ENCODE data around the gene TPSAB1. TPM values are rescaled to one million over a fixed set of nuclear protein-coding genes. Genes with fewer than 3 reads are reported as not detected.
"Not testable (repeated sequence)": the region's sequence is repeated elsewhere in the genome, so short reads cannot be mapped to it uniquely, and the experiment has no call there.

Gene TPSAB1
- 38.0 TPM for total RNA-seq

DNA sequence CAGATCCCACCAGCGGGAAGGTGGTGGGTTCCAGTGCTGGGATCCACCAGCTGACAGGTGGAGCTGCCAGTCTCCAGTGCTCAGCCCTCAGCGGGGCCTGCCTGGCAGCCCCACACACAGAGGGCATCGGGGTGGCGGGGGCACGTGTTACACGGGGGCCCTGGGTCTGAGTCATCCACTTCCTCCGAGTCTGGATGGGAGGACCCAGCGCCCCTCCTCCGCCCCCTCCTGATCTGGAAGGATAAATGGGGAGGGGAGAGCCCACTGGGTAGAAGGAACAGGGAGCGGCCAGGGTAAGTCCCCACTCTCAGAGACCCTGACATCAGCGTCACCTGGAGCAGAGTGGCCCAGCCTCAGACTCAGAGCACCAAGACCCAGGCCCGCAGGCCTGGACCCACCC lies at the start of gene TPSAB1:
TSS of gene TPSAB1 (plus strand) at position 270 of the 400 bp plus-strand sequence. CDS start 234 bp downstream, outside the sequence.
- DNase-seq (ENCODE audit: low spot score): not testable (repeated sequence)

DNA sequence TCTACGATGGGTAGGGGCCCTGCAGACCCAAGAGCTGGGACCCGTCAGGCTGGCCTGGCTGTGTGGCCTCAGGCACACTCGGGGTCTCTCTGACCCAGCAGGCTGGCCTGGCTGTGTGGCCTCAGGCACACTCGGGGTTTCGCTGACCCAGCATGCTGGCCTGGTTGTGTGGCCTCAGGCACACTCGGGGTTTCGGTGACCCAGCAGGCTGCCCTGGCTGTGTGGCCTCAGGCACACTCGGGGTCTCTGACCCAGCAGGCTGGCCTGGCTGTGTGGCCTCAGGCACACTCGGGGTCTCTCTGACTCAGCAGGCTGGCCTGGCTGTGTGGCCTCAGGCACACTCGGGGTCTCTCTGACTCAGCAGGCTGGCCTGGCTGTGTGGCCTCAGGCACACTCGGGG lies 49.7 kb upstream of the TPSAB1 start:
- DNase-seq (ENCODE audit: low spot score): not testable (repeated sequence)

DNA sequence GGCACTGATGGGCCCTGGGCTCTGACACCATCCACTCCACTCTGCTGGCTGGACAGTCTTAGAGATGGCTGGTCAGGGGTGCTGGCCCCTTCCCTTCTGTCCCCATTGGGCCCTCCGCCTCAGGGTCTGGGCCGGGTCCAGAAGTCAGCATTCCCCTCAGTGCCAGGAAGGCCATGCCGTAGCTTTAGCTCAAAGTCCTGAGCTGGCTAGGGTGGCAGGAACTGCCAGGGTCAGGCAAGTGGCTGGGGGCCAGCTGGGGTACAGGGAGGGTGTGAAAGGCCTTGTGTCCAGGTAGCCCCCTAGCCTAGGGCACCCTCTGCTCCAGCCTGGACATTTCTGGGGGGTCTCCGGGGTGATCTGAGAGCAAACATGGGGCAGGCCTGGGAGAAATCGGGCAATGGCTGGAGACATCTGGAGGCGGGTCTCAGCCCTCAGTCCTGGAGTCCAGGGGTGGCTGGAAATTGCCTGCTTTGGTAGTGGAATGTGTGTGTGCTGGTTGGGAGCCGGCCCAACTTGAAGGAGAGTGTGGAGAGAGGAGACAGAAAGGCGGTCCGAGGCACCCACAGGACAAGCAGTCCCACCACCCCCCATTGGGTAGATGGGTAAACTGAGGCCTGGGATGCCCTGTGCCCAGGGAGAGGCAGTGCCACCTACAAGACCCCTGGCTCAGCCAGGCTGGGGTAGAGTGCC lies 48.0 kb upstream of the TPSAB1 start:
- no peak for DNase-seq (ENCODE audit: low spot score)

DNA sequence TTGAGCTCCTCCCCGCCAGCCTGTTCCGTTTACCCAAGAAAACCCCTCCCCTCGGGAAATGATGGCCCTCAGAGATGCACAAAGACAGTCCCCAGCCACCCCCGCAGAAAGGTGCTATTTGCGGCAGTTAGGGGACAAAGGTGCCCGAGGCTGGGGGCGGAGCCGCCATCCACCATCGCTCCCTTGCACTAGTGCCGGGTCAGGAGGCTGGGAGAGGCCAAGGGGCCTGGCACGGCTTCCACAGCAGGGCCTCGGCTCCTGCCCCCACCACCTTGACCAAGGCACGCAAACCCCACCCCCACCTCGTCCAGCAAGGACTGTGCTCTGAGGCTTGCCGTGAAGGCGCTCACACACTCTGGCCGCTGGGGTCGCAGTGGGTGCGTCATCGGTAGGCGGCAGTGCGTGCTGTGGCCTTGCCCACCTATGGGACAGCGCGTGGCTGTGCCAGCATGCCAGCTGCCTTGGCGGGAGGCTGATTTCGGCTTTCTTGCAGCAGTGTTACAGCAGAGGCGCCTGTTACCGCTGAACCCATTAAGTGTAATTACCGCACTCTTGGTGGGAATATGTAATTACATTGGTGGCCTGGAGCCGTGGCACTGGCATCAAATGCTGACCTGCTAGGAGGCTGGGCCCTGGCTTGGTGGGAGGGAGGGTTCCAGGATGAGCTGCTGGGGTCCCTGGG lies 47.2 kb upstream of the TPSAB1 start:
- DNase-seq (ENCODE audit: low spot score): no peak

DNA sequence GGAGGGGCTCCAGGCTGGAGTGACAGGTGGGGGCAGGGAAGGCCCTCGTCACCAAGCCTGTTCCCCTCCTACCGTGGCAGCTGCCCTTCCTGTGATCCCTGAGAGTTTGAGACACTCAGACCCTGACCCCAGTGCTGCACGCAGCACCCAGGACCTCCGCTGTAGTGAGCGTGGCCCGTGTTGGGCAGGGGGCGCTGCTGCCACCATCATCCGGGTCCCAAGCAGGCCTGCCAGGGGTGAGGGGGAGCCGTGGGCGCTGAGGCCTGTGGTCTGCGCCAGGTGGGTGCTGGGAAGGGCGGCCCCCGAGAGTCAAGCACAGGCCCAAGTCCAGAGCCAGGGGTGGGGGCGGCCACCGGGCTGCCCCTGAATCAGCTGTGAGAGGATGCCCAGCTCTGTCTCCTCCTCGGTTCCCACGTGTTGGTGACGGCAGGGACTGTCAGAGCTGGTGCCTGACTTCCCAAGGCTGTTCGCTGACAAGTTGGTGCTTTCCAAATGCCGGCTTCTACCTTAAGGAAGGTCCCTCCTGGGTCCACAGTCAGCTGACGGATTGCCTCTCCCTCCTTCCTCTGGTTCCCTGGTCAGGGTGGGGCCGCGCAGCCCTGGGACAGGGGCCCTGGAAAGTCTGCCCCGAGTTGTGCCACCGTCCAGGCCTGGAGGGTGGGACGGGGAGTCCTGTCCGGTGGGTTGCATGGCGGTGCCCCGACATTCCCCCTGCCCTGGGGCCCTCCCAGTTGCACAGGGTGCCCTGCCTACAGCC lies 46.5 kb upstream of the TPSAB1 start:
- DNase-seq (ENCODE audit: low spot score): no peak

DNA sequence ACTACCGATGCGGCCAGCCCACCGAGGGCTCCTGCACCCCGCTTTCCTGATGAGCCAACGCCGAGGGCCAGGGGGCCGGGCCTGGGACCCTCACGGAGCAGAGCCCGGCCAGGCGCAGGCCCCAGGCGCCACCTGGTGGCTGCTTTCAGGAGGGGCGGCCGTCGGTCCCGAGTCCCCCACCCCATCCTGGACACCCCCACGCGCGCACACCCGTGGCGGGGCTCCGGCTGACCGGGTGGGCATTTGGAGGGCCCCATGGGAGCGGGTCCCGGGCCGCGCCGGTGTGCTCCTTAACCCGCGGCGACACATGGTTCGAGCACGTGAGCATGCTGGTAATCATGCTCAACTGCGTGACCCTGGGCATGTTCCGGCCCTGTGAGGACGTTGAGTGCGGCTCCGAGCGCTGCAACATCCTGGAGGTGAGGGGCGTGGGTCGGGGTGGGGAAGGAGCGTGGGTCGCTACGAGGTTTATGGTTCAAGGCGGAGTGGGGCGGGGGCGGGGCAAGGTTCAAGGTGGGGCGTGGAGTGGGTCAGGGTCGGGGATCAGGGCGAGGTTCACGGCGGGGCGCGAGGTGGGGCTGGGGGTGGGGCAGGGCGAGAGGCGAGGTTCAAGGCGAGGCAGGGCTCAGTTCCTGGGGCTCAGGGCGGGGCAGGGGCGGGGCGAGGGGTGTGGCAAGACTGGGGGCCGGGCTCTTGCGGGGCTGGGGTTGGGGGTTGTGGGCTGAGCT lies 45.7 kb upstream of the TPSAB1 start:
- DNase-seq (ENCODE audit: low spot score): no peak

DNA sequence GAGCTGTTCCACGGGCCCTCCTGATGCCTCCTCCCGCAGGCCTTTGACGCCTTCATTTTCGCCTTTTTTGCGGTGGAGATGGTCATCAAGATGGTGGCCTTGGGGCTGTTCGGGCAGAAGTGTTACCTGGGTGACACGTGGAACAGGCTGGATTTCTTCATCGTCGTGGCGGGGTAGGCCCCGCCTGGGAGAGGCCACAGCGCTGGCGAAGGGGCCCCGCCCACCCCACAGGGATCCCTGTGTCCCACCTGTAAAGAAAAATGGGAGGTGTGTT lies 45.2 kb upstream of the TPSAB1 start:
- DNase-seq (ENCODE audit: low spot score): no peak

DNA sequence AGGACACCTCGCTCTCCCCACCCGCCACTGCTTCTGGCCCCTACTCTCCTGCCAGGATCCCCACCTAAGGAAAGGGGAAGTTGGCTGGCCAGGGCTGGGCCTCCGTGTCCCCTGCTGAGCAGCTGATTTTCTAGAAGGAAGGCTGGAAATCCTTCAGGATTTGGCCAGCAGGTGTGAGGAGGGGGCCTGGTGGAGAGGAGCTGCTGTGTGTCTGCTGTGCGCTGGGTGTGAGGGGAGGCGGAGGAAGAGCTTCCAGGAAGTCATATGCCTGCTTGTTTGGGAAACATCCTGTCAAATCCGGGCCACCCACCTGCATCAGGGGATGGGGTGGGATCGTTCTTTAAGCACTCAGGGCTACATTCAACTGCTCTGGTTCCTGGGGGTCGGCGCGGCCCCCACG lies 44.0 kb upstream of the TPSAB1 start:
- DNase-seq (ENCODE audit: low spot score): no peak

DNA sequence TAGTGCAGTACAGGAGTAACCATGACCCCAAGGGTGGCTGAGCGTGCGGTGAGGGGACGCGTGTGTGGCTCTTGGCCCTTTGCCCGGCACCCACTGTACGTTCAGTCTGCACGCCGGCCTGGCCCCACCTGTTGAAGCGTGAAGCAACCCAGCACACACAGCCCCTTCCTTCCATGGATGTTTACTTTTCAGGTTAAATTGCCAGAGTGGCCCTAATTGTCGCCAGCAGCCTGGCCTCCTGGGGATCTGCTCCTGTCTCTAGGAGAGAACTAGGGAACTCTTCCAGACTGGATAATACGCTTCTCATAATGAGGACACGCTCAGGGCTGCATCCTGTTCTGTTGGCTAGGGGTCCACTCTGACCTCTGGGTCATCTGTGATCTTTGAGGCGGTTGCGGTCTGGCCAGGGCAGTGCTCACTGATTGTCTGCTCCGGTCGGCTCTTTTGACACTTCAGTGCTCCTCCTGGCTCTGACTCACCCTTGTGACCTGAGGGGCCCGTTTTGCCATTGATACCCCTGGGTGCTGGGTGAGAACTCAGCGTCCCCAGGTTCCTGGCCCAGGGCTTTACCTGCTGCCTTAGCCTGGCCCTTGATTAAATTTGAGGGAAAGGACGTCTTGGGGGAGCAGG lies 43.2 kb upstream of the TPSAB1 start:
- DNase-seq (ENCODE audit: low spot score): no peak

DNA sequence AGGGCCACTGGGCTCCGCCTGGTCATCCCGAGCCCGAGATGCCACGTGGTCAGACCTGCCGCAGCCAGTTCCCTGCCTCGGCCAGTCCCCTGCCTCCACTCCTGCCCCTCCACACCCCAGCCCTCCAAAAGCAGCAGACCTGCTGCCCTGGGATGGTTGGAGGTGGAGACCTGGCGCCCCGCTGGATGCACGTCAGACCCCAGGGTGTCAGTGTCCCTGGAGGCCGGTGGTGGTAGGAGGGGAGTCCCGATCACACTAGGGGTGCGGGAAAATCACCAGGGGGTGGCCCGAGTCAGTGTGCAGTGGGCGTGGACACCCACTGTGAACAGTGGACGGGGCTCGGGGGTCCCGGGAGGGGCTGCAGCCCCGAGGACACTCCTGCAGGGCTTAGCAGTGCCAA lies 42.3 kb upstream of the TPSAB1 start:
- DNase-seq (ENCODE audit: low spot score): no peak

DNA sequence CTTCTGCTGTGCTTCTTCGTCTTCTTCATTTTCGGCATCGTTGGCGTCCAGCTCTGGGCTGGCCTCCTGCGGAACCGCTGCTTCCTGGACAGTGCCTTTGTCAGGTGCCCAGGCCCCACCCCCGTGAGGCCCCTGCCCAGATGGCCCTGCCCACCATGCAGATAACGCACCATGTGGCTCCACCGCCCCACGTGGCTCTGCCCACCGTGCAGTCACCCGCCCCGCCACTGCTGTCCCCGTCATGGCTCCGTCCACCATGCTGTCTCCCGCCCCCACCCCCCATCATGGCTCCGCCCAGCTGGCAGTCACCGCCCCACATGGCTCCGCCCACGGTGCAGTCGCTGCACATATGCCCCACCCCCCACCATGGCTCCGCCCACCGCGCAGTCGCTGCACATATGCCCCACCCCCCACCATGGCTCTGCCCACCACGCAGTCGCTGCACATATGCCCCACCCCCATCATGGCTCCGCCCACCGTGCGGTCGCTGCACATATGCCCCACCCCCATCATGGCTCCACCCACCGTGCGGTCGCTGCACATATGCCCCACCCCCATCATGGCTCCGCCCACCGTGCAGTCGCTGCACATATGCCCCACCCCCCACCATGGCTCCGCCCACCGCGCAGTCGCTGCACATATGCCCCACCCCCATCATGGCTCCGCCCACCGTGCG lies 41.7 kb upstream of the TPSAB1 start:
- DNase-seq (ENCODE audit: low spot score): not testable (repeated sequence)

DNA sequence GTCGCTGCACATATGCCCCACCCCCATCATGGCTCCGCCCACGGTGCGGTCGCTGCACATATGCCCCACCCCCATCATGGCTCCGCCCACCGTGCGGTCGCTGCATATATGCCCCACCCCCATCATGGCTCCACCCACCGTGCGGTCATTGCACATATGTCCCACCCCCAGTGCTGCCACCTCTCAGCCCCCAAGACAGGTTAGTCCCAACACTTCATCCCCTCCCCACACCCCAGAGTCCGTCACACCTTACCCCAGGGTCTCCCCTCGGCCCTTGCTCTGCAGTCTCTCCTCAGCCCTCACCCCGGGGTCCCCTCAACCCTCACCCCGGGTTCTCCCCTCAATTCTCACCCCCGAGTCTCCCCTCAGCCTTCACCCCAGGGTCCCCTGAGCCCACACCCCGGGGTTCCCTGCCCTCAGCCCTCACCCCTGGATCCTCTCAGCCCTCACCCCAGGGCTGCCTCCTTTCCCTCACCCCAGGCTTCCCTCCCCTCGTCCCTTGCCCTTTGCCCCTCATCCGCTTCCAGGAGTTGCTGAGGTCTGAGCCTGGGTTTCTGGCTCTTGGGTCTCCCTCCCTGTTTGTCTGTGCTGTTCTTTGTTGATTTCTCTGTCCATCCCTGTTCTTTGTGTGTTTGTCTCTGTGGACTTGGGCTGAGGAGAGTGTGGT lies 41.0 kb upstream of the TPSAB1 start:
- no peak for DNase-seq (ENCODE audit: low spot score)

DNA sequence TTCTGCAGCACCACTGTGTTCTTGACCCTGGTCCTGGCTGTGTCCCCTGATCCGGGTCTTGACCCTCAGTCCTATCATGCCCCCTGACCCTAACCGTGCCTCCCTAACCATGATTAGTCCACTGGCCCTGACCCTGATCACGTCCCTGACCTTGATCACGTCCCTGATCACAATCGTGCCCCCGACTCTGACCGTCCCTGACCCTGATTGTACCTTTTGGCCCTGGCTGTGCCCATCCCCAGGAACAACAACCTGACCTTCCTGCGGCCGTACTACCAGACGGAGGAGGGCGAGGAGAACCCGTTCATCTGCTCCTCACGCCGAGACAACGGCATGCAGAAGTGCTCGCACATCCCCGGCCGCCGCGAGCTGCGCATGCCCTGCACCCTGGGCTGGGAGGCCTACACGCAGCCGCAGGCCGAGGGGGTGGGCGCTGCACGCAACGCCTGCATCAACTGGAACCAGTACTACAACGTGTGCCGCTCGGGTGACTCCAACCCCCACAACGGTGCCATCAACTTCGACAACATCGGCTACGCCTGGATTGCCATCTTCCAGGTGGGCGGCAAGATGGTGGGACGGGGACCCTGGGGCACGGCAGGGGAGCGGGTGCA lies 40.4 kb upstream of the TPSAB1 start:
- no peak for DNase-seq (ENCODE audit: low spot score)

DNA sequence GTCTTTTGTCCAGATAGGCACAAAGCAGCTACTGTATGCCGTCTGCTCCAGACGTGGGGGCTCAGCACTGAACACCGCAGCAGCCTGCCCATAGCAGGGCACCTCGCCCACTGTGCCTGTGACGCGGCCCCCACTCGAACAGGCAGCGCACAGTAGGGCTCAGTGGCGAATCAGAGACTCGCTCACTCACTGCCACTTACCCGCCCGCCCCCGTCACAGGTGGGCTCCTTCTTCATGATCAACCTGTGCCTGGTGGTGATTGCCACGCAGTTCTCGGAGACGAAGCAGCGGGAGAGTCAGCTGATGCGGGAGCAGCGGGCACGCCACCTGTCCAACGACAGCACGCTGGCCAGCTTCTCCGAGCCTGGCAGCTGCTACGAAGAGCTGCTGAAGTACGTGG lies 39.1 kb upstream of the TPSAB1 start:
- DNase-seq (ENCODE audit: low spot score): no peak

DNA sequence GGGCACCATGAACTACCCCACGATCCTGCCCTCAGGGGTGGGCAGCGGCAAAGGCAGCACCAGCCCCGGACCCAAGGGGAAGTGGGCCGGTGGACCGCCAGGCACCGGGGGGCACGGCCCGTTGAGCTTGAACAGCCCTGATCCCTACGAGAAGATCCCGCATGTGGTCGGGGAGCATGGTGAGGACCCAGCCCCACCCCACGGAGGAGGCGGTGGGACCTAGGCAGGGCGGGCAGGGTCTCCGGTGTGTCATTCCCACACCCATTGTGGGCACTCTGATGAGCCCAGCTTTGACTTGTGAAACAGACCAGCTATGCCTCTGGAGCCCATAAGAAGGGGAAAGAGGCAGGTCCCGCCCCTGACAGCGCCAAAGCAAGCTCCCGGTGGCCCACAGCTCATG lies 38.2 kb upstream of the TPSAB1 start:
- DNase-seq (ENCODE audit: low spot score): no peak

DNA sequence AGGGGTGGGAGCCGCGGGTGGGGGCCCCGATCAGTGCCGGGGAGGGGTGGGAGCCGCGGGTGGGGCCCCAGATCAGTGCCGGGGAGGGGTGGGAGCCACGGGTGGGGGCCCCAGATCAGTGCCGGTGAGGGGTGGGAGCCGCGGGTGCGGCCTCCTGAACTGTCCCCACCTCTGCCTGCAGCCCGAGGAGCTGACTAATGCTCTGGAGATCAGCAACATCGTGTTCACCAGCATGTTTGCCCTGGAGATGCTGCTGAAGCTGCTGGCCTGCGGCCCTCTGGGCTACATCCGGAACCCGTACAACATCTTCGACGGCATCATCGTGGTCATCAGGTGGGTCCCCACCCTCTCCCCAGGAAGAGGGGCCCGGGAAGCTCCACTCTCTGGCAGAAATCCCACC lies 35.6 kb upstream of the TPSAB1 start:
- DNase-seq (ENCODE audit: low spot score): no peak

DNA sequence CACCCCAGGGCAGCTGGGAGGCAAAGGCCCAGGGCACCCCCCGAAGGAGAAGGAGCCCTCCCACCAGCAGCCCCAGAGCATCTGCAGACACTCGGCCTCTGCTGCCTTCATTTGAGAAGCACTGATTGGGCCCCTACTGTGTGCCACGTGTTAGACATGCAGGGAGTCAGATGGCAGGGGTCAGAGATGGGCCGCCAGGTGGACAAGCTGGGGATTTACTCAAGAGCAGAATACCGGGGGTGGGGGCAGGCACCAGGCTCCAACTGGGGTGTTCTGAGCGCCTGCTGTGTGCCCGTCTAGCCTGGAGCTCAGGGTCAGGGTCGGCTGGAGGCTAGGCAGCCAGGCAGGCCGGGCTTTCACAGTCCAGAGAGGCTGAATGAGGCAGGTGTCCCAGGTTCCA lies 34.2 kb upstream of the TPSAB1 start:
- DNase-seq (ENCODE audit: low spot score): no peak

DNA sequence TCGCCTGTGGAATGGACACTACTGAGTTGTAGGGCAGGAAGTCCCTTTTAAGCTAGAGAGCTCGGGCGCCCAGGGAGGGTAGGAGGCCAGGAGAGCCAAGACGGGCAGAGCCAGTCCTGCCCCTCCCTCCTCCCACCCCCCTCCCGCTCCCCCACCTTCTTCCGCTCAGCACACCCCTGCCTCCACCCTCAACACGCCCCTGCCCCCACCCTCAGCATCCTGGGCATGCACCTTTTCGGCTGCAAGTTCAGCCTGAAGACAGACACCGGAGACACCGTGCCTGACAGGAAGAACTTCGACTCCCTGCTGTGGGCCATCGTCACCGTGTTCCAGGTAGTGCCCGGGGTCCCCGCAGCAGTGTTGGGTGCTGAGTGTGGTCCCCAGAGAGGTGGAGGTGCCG lies 33.7 kb upstream of the TPSAB1 start:
- DNase-seq (ENCODE audit: low spot score): no peak

DNA sequence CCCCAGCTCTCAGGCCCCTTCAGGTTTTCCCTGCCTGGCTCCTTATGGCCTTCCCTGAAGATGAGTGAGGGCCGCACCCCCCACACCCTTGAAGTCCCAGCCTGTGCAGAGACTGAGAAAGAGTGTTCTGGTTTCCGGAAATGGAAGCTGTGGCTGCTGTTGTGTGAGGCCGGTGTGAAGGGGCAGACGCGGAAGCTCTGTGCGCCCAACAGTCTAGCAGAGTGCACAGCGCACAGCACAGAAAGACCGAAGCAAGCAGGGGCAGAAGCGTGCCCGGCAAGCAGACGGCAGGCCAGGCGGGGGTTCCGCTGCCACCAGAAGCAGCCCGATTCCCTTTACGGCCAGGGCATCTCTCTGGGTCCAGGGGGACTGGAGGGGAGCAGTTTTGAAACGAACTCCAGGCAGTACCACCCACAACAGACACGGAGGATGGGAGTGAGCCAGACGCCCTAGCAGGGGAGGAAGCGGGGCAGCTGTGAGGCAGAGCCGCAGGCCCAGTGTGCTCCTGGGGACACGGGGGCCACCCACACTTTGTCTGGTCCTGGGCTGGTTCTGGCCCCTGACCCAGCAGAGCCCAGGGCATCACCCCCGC lies 32.2 kb upstream of the TPSAB1 start:
- no peak for DNase-seq (ENCODE audit: low spot score)

DNA sequence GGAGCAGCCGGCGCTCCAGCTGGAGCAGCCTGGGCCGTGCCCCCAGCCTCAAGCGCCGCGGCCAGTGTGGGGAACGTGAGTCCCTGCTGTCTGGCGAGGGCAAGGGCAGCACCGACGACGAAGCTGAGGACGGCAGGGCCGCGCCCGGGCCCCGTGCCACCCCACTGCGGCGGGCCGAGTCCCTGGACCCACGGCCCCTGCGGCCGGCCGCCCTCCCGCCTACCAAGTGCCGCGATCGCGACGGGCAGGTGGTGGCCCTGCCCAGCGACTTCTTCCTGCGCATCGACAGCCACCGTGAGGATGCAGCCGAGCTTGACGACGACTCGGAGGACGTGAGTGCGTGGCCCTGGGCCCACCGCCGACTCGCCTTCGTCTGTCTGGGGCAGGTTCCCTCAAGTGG lies 31.4 kb upstream of the TPSAB1 start:
- DNase-seq (ENCODE audit: low spot score): no peak

All from ureter (tissue), 1 donor.